HG03558 (cell line): Measurements from ENCODE around the gene FGF13.

ENCODE experiments used
- ATAC-seq: cut with Tn5 transposase; IDR thresholded peaks from one replicate; pipeline ENCODE4 v1.9.1; 2021; ENCODE audit warnings: moderate number of reproducible peaks; ENCODE audit not compliant: unreplicated experiment; ENCODE audit errors: extremely low read depth

Gene FGF13

DNA sequence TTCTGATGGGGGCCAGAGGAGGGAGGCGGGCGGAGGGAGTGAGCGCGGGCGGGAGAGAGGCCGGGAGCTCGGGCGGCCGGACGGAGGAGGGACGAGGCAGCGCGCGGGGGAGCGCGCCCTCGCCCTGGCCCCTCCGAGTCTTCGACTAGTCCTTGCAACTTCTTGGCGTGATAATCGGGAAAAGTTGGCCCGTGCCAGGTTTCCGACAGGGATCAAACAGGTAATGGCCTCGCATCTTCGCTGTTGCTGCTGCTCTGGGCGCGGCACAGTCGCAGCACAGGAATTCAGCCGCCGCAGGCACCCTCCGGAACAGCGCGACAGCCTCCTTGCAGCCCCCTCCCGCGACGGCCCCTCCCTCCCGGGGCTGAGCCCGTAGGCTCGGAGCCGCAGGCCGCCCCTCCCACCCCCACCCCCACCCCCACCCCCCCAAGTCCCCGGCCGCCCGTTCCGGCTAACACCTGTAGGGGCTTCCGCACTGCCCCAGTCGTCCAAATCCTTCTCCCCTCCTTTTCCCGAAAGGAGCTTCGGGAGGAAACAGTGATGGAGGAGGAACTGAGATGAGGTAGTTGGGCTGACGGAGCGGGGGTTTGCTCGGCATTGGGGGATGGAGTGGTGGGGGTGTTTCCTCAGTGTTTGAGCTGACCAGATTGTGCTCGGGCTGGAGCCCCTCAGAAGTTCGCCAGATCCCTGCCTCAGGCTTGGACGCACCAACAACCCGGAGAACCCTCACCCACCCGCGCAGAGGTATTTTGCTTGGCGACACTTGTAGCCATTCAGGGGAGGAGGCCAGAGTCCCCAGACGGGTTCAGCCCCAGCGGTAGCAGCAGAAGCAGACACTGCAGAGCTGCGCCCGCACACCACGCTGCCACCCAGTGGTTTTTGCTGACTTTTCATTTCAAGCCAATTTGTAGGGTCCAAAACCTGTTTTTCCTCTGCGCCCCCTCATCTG lies at the start of gene FGF13:
TSS of gene FGF13 (minus strand) at position 319 of the 949 bp plus-strand sequence. CDS start 714 bp downstream, outside the sequence.
- no peak for ATAC-seq

DNA sequence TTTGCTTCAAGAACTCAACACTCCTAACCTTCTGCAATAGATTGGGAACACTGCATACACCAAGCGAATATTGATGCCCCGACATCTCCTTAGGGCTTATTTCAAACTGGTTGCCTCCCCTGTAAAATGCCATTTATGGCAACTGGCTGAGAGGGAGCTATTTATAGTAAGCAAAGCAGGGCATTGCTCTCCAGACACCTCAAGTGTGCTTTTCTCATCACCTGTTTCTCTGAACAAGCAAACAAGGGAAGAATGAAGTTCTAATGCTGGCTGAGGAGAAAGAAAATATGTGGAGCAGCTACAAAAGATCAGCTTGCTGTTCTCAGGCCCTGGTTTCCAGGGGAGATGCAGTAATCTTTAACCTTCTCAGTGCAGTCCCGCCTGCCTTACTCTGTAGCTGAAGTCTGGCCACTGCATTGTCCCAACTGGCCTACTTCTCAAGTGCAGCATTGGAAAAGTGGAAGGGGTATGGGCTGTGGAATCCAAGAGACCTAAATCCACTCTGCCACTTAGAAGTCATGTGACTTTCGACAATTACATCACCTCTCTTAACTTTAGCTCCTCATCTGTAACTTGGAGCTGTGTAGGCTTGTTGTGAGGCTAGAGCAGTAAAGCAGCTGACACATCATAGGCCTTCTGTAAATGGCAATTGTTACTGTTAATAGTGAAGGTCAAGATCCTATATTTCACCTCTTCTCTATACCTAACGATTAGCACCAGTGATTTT lies 47.9 kb upstream of the FGF13 start:
- ATAC-seq: no peak

DNA sequence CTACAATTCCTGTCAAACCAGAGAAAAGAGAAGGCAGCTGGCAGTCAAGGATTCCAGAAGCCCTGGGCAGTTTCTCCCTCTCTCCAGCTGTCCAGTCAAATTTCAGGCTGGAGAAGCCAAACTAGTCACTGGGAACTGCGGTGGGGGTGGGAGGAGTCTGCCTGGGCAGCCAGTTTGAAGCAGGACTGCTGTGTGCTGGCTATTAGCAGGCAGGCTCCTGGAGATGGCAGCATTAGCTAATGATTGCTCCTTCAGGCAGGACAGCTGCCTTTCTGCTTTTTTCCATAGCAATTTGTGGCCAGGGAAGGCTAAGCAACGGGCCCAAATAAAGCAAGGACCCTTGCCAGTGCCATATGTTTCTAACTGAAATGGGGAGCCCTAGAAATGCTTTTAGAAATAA lies 44.7 kb upstream of the FGF13 start:
- ATAC-seq: no peak

DNA sequence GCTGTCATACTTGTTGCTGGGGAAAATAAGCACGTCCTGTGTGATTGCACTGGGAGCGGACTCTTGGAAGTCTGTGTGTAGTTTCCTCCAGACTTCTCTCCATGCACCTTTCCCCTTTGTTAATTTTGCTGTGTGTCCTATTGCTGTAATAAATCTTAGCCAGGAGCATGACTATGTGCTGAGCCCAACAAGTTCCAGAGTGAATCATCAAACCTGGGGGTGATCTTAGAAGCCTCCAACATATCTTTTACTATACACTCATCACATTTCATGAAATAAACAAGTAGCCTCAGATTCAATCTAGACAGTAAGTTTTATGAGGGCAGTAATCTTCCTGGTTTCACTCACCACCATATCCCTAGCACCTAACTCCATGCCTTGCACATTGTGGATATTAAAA lies 43.3 kb upstream of the FGF13 start:
- no peak for ATAC-seq

DNA sequence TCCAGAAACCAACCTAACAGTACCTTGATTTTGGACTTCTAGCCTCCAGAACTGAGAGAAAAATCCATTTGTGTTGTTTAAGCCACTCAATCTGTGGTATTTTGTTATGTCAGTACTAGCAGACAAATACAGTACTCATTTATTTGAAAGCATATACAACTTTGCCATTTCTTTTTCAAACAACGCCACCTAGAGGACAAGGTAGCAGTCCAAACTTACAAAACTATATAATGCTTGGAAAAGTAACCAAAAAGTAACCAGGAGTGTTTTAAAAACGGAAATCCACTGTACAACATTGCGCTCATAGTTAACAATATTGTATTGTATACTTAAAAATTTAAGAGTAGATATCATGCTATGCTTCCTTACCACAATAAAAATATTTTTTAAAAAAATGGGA lies 37.0 kb upstream of the FGF13 start:
- ATAC-seq: no peak

DNA sequence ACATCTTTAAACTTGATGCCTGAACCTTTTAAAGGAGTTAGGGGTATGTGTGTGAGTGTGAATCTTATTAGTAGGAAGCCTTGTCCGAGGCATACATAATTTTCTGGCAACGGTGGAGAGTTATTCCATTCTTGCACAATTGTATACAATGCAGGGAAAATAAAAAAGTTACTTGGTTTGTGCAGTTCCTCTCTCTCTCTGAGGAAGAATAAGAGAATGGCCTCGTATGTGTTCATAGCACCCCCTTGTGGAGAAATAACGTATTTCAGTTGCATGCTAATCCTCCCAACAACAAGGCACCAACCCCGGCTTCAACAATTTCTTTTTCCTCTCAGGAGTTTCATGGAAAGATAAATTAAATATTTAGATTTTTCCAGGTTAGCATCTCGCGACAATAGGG lies 33.7 kb upstream of the FGF13 start:
- peak; percentile 69 for ATAC-seq

DNA sequence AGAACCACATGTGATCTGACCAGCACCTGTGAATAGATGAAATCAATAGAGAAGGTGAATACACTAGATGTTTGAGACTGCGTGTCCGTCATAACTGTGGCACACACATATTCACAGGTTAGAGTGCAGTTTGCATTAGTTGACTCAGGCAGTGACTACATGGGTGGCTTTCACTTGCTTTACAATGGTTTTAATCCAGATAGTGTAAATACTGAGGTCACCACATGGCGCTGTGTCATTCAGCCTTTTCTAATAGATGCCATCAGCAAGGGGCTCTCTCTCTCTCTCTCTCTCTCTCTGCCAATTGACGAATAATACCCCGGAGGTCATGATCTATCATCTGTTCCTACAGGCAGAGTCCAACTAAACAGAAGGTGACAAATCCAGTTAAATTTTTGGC lies 30.7 kb upstream of the FGF13 start:
- ATAC-seq: no peak

DNA sequence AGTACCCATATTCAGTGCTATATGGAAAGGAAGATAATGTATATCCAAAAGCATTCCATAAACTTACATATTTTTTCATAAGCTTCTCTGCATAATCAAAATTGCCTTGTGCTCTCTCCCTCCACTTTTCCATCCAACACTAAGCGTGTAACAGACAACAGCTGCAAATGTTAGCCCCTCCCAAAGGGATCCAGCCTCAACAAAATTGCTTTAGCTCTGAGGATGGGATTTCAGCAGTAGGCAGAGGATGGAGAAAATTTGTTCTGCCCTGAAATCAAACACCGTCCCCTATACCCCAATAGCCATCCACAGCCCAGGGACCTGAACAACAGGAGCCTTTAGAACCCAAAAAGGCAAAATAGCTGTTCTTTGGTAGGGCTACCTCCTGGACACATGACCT lies 28.8 kb upstream of the FGF13 start:
- no peak for ATAC-seq

DNA sequence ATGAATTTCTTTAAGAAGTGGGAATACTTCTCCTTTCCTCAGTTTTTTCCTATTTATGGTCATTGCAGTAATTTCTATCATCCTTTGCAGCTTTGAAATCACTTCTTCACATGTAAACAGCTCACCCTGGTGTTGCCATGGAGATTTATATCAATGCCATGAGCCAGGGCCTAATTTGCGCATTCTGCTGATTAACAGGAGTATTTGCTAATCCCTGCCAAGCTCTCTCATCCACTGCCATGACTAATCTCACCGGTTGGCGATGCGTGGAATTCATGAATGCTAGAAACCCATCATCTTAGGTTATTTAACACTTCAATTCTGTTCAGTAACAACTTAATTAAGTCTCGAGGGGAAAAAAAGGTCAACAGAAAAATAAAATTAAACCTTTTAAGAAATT lies 11.8 kb upstream of the FGF13 start:
- ATAC-seq: no peak

DNA sequence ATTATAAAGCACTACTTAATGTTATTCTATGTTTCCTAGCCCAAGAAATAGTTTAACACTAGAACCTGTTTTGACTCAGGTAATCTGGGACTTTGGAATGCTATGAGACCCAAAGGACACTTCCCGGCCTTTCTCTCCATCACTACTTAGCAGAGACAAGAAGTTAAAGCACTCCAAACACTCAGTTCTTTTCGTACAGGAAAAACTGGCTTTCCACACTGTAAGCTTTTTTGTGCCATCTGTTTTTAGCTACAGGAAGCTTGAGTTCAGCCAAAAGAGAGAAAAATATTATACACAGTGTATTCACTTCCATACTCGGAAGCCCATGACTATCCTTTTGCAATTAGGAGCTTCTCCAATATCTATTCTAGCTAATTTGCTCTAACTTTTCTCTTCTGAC lies 7.9 kb upstream of the FGF13 start:
- ATAC-seq: no peak

DNA sequence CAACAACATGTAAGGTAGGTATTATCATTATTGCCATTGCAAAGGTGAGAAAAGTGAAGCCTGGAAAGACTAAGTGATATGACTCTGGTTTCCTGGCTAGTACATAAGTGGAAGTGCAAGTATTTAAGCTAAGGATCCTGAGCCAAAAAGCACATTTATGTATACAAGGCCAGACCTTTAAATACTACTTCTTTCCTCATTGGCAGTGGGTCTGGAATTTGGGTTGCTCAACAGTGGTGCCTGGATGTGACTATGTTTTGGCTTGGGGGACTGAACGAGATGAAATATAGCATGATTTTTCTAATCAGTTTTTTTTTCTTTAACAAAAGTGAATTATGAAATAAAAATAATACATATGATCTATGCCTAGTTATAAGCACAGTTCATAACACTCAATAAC lies 7.4 kb upstream of the FGF13 start:
- ATAC-seq: no peak

DNA sequence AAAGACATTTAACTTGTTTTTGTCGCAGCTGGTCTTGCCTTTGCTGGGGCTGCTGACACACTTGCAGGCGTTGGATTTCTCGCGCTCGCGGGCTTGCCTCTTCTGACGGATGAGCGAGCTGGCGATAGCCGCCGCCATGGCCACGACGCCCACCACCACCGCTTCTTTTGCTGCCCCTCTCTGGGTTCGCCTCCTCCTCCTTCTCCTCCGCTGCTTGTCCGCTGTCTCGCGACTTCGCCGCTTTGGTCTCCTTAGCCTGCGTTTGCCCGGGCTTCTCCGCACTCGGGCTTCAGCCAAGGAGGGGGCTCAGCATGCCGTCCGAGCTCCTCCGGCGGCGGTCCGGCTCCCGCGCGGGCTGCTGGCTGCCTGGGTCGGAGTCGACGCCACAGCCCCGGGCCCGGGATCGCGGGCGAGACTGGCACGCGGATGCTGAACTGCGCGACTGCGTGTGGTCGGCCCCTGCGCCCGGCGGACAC lies 613 bp downstream of the FGF13 start:
- no peak for ATAC-seq

DNA sequence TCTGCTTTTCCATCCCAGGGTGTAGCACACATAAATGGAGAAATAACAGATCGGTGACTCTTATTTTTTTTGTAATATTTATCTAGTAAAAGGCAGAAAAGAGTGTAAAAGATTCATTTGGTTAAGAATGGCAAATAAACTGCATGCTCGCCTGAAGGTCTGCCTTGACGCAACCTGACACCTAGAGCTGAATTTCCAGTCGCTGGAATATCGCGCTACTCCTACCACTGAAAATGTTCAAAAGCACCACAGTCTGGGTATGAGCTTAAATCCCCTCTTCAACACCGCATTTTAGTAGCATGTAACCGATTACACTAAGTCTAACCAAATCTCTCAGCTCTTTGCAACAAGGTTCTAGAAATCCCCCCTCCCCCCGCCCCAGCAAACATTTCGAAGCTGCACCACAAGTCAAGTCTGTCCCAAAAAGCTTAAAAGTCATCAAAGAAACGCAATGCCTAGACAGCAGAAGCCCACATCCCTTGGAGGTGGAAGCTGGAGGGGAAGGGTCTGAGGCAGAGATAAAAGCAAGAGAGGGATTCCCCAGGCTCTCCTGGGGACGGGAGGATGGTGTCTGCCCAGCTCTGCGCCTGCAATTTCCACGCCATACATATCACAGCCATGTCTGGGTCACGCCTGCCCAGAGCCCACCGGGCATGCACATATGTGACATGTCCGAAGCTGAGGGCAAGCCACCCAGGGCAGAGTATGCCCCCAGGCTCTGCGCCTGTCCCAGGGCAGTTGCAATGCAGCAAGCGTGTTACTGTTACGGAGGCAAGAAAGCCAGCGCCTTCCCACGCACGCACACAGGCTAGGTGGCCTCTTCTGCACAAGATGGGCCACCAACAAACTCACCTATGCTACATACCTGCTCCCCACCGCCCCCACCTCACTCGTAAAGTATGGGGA lies 1.4 kb downstream of the FGF13 start:
- no peak for ATAC-seq

DNA sequence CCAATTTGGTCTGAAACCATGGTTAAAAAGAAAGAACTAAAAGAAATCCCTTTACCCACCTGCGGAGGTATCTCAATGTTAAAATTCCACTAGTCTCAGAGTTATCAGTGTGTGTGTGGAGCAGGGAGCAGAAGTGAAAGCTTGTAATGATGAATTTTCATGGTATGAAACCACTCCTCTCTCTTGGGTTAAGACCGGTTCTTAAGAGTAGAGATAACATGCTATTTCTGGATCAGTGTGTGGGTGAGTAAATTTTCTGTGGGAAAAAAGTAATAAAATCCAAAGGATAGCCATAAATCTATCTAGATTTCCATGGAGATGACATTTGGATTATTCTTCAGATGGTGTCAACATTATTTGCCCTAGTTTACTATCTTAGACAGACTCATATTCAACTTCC lies 3.2 kb downstream of the FGF13 start:
- no peak for ATAC-seq

DNA sequence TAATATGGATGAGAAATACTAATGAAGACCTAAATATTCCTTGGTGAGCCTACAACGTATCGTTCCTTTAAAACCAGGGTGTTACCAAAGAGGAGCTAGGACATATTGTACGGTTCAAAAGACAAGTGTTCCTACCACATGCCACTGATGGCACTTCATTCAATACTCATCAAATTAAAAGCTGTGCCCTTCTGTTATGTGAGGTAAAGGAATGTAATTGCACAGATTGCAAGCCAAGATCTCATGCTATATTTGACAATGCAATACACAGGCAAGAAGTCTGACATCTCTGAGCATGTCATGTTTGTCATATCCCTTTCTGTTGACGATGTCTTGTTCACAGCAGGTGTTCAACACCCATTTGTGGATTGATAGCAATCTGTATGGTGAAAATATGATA lies 6.9 kb downstream of the FGF13 start:
- no peak for ATAC-seq

DNA sequence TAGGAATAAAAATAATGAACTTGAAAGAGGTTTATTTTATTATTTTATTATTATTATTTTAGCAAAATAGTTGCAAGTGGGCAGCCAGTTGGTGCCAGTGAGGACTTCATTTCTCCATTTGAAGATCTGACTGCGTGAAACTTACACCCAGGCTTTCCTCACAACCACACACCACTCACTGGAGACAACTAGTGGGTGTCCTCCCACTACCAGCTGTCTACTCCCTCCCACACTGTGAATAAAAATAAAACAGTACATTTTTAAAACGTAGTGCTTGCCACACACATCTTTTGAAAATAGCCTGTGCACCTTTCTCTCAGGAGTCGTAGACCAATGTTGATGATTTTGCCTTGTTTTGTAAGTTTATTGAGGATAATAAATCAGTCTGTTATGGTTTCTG lies 7.4 kb downstream of the FGF13 start:
- ATAC-seq: no peak

DNA sequence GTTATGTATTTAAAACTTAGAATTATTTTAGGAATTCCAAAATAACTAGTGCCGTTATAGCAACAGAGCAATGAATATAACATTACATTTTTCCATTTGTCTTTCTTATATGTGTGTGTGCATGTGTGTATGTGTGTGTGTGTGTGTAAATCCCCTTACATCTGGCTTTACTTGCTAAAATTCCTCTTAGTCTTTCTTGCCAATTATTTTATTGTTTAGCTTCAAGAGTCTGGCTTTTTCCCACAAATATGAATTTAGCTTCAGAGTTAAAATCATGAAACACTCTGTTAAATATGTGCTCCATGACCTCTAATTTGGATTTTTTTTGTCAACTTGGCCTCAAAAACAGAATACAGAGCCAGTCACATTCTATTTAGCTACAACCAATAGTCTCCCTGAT lies 18.9 kb downstream of the FGF13 start:
- ATAC-seq: no peak

DNA sequence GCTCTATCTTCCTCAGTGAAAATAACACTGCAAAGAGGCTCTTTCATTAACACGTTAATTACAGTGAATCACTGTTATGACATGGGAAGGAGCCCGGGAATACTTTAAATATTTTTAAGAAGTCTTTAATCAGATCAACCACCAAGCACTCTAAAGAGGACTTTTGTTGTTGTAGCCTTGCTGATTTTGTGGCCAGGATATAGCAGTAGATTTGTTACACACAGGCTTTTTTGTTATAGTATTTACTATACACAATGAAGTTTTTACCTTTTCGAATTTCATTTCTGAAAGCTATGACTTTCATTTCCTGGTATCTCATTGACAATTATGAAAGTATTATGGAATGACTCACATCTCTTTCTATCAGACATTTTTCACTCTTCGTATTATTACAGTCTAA lies 20.3 kb downstream of the FGF13 start:
- no peak for ATAC-seq

DNA sequence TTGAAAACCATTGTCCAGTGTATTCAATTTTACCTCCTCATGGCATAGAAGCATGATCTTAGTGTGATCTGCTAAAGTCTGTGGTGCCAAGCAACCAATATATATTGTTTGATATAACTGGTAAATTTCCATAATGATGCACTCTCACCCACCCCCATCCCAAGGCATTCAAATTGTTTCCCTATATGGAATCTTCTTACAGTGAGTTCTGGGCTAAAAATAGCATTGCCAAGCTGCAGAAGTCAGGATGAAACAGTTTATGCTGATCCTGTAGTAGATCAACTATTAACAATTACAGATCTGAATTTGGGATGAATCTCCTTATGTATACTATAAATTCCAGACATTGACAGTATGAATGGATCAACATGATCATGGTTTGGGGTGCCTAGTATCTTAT lies 20.9 kb downstream of the FGF13 start:
- no peak for ATAC-seq

DNA sequence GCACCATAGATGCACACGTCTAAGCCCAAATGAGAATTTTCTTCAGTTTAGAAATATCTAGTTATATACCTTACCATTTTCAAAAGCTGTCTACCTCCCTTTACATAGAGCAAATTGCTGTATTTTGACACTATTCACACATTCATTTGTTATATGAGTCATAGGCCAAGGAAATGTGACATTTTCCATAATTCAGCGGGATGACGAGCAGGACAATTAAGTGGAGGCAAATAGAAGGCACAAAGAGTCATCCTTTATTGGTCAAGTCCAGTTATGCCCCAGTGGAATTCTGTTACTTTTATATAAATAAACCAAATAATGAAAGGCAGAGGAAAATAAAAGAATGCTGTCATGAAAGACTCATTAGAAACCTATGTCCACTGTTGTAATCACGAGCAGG lies 27.9 kb downstream of the FGF13 start:
- ATAC-seq: no peak
